ENCODE data around the gene TIMM50. TPM values are rescaled to one million over a fixed set of nuclear protein-coding genes. Genes with fewer than 3 reads are reported as not detected.

Gene TIMM50
- total and polyA plus RNA-seq, 4 donors: 24.3 to 39.9 (median 30.5) TPM

GRCh38 chr19:39497996-39498797, 17.6 kb downstream of the TIMM50 start:
- H3K4me1 ChIP-seq (ENCODE audit: control insufficient read depth in 4 of 4, insufficient read depth in 4 of 4, low read length in 3 of 4): peaks cover 2 to 15% (median 9%) of the 10 kb centered on the region in 4 donors
- no peak for DNase-seq (ENCODE audit: low spot score)
- no peak overlapping the region for H3K9ac ChIP-seq (ENCODE audit: low read depth in 1 of 2, low read length in 2 of 2)
- no peaks in the 10 kb centered on the region for H3K36me3 ChIP-seq (ENCODE audit: control insufficient read depth in 4 of 4, insufficient read depth in 3 of 4, low read depth in 1 of 4, low read length in 3 of 4)
- H3K4me3 ChIP-seq (ENCODE audit: low read depth in 1 of 3, low read length in 3 of 3): peak overlapping the region in 1 of 3 donors; percentile 0
- no peak overlapping the region for H3K27ac ChIP-seq (ENCODE audit: low read depth in 1 of 2, low read length in 2 of 2)
- peaks cover under 1 to 8% (median 4%) of the 10 kb centered on the region in 4 donors for H3K27me3 ChIP-seq (ENCODE audit: control insufficient read depth in 4 of 4, insufficient read depth in 4 of 4, low read length in 3 of 4)
- H3K9me3 ChIP-seq (ENCODE audit: control insufficient read depth in 4 of 4, low read length in 3 of 4): no peaks in the 10 kb centered on the region
- no peak for TF ChIP-seq JUND (IDR thresholded peaks at IDR 0.05)
- TF ChIP-seq RAD21 (IDR thresholded peaks at IDR 0.05): peak in 1 of 2 donors; percentile 13
- 3% methylated on average over 40 of the region's 40 CpGs for WGBS

GRCh38 chr19:39498798-39499642, 18.4 kb downstream of the TIMM50 start, which contains the start of gene DLL3:
DLL3 (plus strand) TSS chr19:39498947; CDS start chr19:39498975, 28 bp downstream.
- Histone ChIP-seq H3K27ac (ENCODE audit: low read depth in 1 of 2, low read length in 2 of 2) (no peak within 1 kb of the TSS), H3K4me1 (ENCODE audit: control insufficient read depth in 4 of 4, insufficient read depth in 4 of 4, low read length in 3 of 4) (peaks cover 2 to 16% (median 9%) of the 10 kb centered on the region in 4 donors), H3K9ac (ENCODE audit: low read depth in 1 of 2, low read length in 2 of 2) (no peak within 1 kb of the TSS), H3K9me3 (ENCODE audit: control insufficient read depth in 4 of 4, low read length in 3 of 4) (no peaks in the 10 kb centered on the region), H3K36me3 (ENCODE audit: control insufficient read depth in 4 of 4, insufficient read depth in 3 of 4, low read depth in 1 of 4, low read length in 3 of 4) (no peaks in the 10 kb centered on the region), H3K27me3 (ENCODE audit: control insufficient read depth in 4 of 4, insufficient read depth in 4 of 4, low read length in 3 of 4) (peaks cover 2 to 8% (median 6%) of the 10 kb centered on the region in 4 donors), H3K4me3 (ENCODE audit: low read depth in 1 of 3, low read length in 3 of 3) (peak within 1 kb of the TSS in 1 of 3 donors; percentile 0)
- no peak for TF ChIP-seq FOXA1 (IDR thresholded peaks at IDR 0.05)
- no peak for TF ChIP-seq CTCF (IDR thresholded peaks at IDR 0.05; ENCODE audit: low read depth, low read length, missing input control)
- no peak for TF ChIP-seq GABPA (IDR thresholded peaks at IDR 0.05 in 1 of 2, conservative IDR thresholded peaks at IDR 0.05 in 1 of 2)
- no peak for TF ChIP-seq EGR1 (IDR thresholded peaks at IDR 0.05; ENCODE audit: low read depth in 2 of 2)
- TF ChIP-seq ATF3 (IDR thresholded peaks at IDR 0.05): no peak
- no peak for TF ChIP-seq FOXA2 (IDR thresholded peaks at IDR 0.05)
- no peak for TF ChIP-seq YY1 (IDR thresholded peaks at IDR 0.05)
- TF ChIP-seq NR2F2 (IDR thresholded peaks at IDR 0.05): no peak
- TF ChIP-seq REST (IDR thresholded peaks at IDR 0.05): no peak
- TF ChIP-seq SP1 (IDR thresholded peaks at IDR 0.05): no peak
- TF ChIP-seq TAF1 (conservative IDR thresholded peaks at IDR 0.05): no peak
- TF ChIP-seq ZBTB33 (IDR thresholded peaks at IDR 0.05): no peak
- DNase-seq (ENCODE audit: low spot score): no peak
- WGBS: 4% methylated on average over 60 of the region's 60 CpGs

All from liver (tissue), 9 donors.